Mesenchymal stem cell (in vitro differentiated cells and primary cell): Measurements from ENCODE around the gene TMEM14B.
A peak's percentile ranks its signal among the peaks of the same experiment; 100 is the strongest.

Source experiments
- DNase-seq: peaks from one replicate; pipeline ENCODE4 v3.0.0-alpha.2; 2013
- H2AFZ ChIP-seq: one replicate; pipeline ENCODE4 v1.6.1; 2013; ENCODE audit warnings: low read depth, mild to moderate bottlenecking, control low read depth, inconsistent platforms, low read length, moderate library complexity
- H2AK5ac ChIP-seq: 2 replicates; pipeline ENCODE4 v1.6.1; 2013; ENCODE audit warnings: low read length, moderate library complexity, mild to moderate bottlenecking, inconsistent platforms; ENCODE audit not compliant: severe bottlenecking
- H2BK120ac ChIP-seq: one replicate; pipeline ENCODE4 v1.6.1; 2013; ENCODE audit warnings: low read depth, mild to moderate bottlenecking, inconsistent platforms, low read length, moderate library complexity
- H2BK12ac ChIP-seq, 2 experiments: one replicate each; pipeline ENCODE4 v1.6.1; 2013; ENCODE audit warnings: inconsistent platforms in 2 of 2, low read length in 2 of 2, mild to moderate bottlenecking in 2 of 2, moderate library complexity in 2 of 2, control low read depth in 1 of 2
- H2BK15ac ChIP-seq: one replicate; pipeline ENCODE4 v1.6.1; 2013; ENCODE audit warnings: mild to moderate bottlenecking, low read depth, inconsistent platforms; ENCODE audit not compliant: poor library complexity, severe bottlenecking
- H2BK5ac ChIP-seq: 2 replicates; pipeline ENCODE4 v1.6.1; 2013; ENCODE audit warnings: low read depth, mild to moderate bottlenecking, low read length, control low read depth, inconsistent platforms; ENCODE audit not compliant: poor library complexity, severe bottlenecking
- H3K14ac ChIP-seq, 2 experiments: one replicate each; pipeline ENCODE4 v1.6.1; 2013; ENCODE audit warnings: inconsistent platforms in 2 of 2, low read length in 2 of 2, control low read depth in 1 of 2, mild to moderate bottlenecking in 1 of 2, moderate library complexity in 1 of 2
- H3K18ac ChIP-seq, 2 experiments: one replicate each; pipeline ENCODE4 v1.6.1; 2013; ENCODE audit warnings: inconsistent platforms in 2 of 2, low read length in 2 of 2, control low read depth in 1 of 2, low read depth in 1 of 2, mild to moderate bottlenecking in 1 of 2
- H3K23ac ChIP-seq, 2 experiments: one replicate each; pipeline ENCODE4 v1.6.1; 2013; ENCODE audit warnings: inconsistent platforms in 2 of 2, low read length in 2 of 2, mild to moderate bottlenecking in 2 of 2, moderate library complexity in 2 of 2, control low read depth in 1 of 2
- H3K27ac ChIP-seq: 2 replicates; pipeline ENCODE4 v1.5.1; 2013; ENCODE audit warnings: mild to moderate bottlenecking, moderate library complexity, low read length, control low read depth, inconsistent platforms; ENCODE audit not compliant: poor library complexity, severe bottlenecking
- H3K27me3 ChIP-seq, 2 experiments: 2 replicates each; pipeline versions ENCODE4 v1.6.1 to v1.7.0; 2013; ENCODE audit warnings: low read length in 2 of 2, mild to moderate bottlenecking in 2 of 2, moderate library complexity in 2 of 2, control low read depth in 1 of 2, inconsistent platforms in 1 of 2; ENCODE audit not compliant: control insufficient read depth in 1 of 2, insufficient read depth in 1 of 2
- H3K36me3 ChIP-seq, 2 experiments: 2 replicates each; pipeline versions ENCODE4 v1.6.1 to v1.7.0; 2013; ENCODE audit warnings: low read length in 2 of 2, control low read depth in 1 of 2, inconsistent platforms in 1 of 2, low read depth in 1 of 2, mild to moderate bottlenecking in 1 of 2; ENCODE audit not compliant: insufficient read depth in 2 of 2, control insufficient read depth in 1 of 2
- H3K4ac ChIP-seq, 2 experiments: one replicate each; pipeline ENCODE4 v1.6.1; 2013; ENCODE audit warnings: inconsistent platforms in 2 of 2, low read length in 2 of 2, mild to moderate bottlenecking in 2 of 2, moderate library complexity in 2 of 2, control low read depth in 1 of 2, low read depth in 1 of 2
- H3K4me1 ChIP-seq: 2 replicates; pipeline ENCODE4 v1.6.1; 2013; ENCODE audit warnings: low read depth, low read length, control low read depth; ENCODE audit not compliant: control insufficient read depth, insufficient read depth
- H3K4me2 ChIP-seq: 2 replicates; pipeline ENCODE4 v1.6.1; 2013; ENCODE audit warnings: low read length, mild to moderate bottlenecking, inconsistent platforms; ENCODE audit not compliant: poor library complexity, severe bottlenecking
- H3K4me3 ChIP-seq, 2 experiments: 2 replicates each; pipeline versions ENCODE4 v1.5.1 to v1.7.0; 2013; ENCODE audit warnings: low read length in 2 of 2, mild to moderate bottlenecking in 2 of 2, control low read depth in 1 of 2, low read depth in 1 of 2; ENCODE audit not compliant: insufficient read depth in 1 of 2
- H3K79me1 ChIP-seq: replicated peaks from 2 replicates; pipeline ENCODE4 v1.6.1; 2013; ENCODE audit warnings: mild to moderate bottlenecking, control low read depth, low read length, inconsistent platforms; ENCODE audit not compliant: poor library complexity, severe bottlenecking
- H3K9ac ChIP-seq: 2 replicates; pipeline ENCODE4 v1.7.0; 2013; ENCODE audit warnings: mild to moderate bottlenecking, low read length, moderate library complexity
- H3K9me3 ChIP-seq: 2 replicates; pipeline ENCODE4 v1.7.0; 2013; ENCODE audit warnings: mild to moderate bottlenecking, low read length; ENCODE audit not compliant: control insufficient read depth
- H4K8ac ChIP-seq: one replicate; pipeline ENCODE4 v1.6.1; 2013; ENCODE audit warnings: inconsistent platforms, mild to moderate bottlenecking, low read length, moderate library complexity
- H4K91ac ChIP-seq: one replicate; pipeline ENCODE4 v1.6.1; 2013; ENCODE audit warnings: mild to moderate bottlenecking, low read length, inconsistent platforms
- WGBS: methylation state at CpG from one replicate; pipeline ENCODE4 v1.1.7; 2013; ENCODE audit warnings: mixed read lengths; 5-methylcytosine and 5-hydroxymethylcytosine counted together

TMEM14B gene

DNA sequence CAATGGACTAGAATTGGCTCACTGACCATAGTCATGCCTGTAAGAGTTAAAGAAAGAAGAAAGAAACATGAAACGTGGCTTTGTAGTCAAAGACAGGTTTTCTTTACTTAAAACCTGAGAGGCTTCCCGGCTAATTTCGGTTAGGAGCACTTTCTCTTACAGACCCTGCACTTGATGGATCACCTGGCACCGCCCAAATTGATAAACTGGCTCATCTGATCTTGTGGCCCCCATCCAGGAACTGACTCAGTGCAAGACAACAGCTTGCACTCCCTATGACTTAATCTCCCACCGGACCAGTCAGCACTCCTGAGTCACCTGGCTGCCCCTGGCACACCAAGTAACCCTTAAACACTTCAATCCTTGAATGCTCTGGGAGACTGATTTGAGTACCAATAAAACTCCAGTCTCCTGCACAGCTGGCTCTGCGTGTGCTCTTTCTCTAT lies 12.3 kb downstream of the TMEM14B start:
- Histone ChIP-seq H3K9me3 (no peaks in the 10 kb centered on the region), H2BK12ac (no peak overlapping the region), H4K91ac (no peak overlapping the region), H4K8ac (no peak overlapping the region), H3K36me3 (peaks cover 16 to 31% of the 10 kb centered on the region in 2 experiments), H2AK5ac (peak overlapping the region; percentile 47), H2BK5ac (no peak overlapping the region), H3K18ac (no peak overlapping the region), H3K27ac (peak overlapping the region; percentile 85), H3K79me1 (peaks cover 29% of the 10 kb centered on the region), H3K4me2 (no peak overlapping the region), H3K4ac (no peak overlapping the region), H3K4me1 (peaks cover 10% of the 10 kb centered on the region), H3K14ac (no peak overlapping the region), H2BK120ac (no peak overlapping the region), H3K4me3 (peak overlapping the region in 1 of 2 experiments; percentile 56), H2AFZ (no peak overlapping the region), H2BK15ac (no peak overlapping the region), H3K27me3 (no peaks in the 10 kb centered on the region), H3K23ac (no peak overlapping the region), H3K9ac (peak overlapping the region; percentile 65)
- 67% methylated on average over 6 of the region's 6 CpGs for WGBS
- peak; percentile 61 for DNase-seq

DNA sequence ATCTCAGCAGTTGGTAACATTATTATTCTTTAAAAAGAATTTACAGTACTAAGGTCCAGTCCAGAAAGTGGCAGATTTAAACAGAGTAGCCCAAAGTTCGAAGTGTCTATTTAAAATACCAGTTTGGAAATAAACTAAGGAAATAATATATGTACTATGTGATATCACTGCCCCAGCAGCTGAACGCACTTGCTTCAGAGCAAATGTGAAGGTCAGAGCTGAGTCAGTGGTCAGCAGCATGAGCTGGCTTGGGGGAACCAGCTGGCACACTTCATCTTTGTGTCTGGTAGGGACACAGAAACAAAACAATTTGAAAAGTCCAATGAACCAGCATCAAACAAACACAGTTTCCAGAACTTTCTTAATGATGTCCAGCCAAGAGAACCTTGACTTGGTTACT lies 15.4 kb downstream of the TMEM14B start:
- Histone ChIP-seq H3K36me3 (peaks cover 9 to 10% of the 10 kb centered on the region in 2 experiments), H2BK15ac (no peak overlapping the region), H3K18ac (no peak overlapping the region), H2AK5ac (no peak overlapping the region), H3K27me3 (no peaks in the 10 kb centered on the region), H3K14ac (no peak overlapping the region), H3K4me1 (peaks cover 10% of the 10 kb centered on the region), H4K91ac (no peak overlapping the region), H3K4me3 (no peak overlapping the region), H2BK120ac (no peak overlapping the region), H3K4ac (no peak overlapping the region), H3K9me3 (no peaks in the 10 kb centered on the region), H3K4me2 (no peak overlapping the region), H2AFZ (no peak overlapping the region), H3K27ac (no peak overlapping the region), H2BK12ac (no peak overlapping the region), H3K79me1 (peaks cover 19% of the 10 kb centered on the region), H2BK5ac (no peak overlapping the region), H3K9ac (no peak overlapping the region), H3K23ac (no peak overlapping the region), H4K8ac (no peak overlapping the region)
- WGBS, result 50% methylated on average over 1 of the region's 2 CpGs
- peak; percentile 72 for DNase-seq

DNA sequence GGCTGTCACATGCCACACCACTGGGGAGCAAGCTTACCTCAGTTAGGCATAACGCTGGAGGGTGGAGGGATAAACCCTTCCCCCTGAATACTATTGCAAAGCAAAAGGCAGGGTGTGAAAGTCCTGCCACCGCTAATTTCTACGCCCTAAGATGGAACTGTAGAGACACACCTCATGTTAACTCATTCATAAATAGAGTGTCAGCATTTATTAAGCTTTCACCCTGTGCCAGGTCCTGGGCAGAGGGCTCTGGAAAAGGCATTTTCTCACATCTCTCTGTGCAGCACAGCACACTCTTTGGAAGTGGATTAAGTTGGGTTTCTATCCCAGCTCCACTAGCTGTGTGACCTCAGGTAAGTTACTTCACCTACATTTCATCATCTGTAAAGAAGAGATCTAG lies 21.8 kb downstream of the TMEM14B start:
- Histone ChIP-seq H3K14ac (no peak overlapping the region), H3K23ac (no peak overlapping the region), H3K36me3 (peaks cover 12 to 35% of the 10 kb centered on the region in 2 experiments), H2BK5ac (no peak overlapping the region), H2BK12ac (no peak overlapping the region), H3K4me3 (no peak overlapping the region), H2BK15ac (no peak overlapping the region), H3K4ac (no peak overlapping the region), H2AFZ (no peak overlapping the region), H2AK5ac (no peak overlapping the region), H2BK120ac (no peak overlapping the region), H3K4me1 (no peaks in the 10 kb centered on the region), H3K9ac (no peak overlapping the region), H3K18ac (no peak overlapping the region), H3K4me2 (no peak overlapping the region), H3K27ac (no peak overlapping the region), H4K8ac (no peak overlapping the region), H3K79me1 (peaks cover 8% of the 10 kb centered on the region), H3K27me3 (no peaks in the 10 kb centered on the region), H3K9me3 (no peaks in the 10 kb centered on the region), H4K91ac (no peak overlapping the region)
- no peak for DNase-seq
- 90% methylated on average over 3 of the region's 3 CpGs for WGBS

DNA sequence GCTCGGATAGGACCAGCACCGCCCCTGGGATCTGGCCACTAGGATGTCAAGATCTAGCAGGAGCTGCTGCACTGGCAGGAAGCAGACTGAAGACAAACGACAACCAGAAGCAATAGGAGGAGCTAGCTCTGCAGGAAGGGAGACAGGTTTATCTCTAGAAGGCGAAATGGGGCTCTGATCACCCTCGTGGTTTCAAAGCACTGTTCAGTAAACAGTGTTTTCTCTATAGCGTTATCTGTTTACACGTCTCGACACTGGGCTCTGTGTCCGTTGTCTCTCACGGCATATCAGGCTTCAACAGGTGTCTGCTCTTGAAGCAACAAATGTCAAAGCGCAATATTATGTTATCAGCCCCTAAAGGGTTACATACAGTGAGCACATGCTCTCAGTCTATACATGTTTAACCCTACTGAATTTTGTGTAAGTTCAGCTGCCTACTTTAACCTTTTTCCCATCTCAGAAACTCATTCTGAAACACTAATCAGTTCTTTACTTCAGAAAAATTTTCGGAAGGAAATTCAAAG lies 23.8 kb downstream of the TMEM14B start:
- Histone ChIP-seq H3K27ac (no peak overlapping the region), H3K4me2 (no peak overlapping the region), H3K4me3 (no peak overlapping the region), H3K27me3 (no peaks in the 10 kb centered on the region), H2BK120ac (no peak overlapping the region), H2AFZ (peak overlapping the region; percentile 18), H3K36me3 (peaks cover 15 to 46% of the 10 kb centered on the region in 2 experiments), H2BK15ac (no peak overlapping the region), H3K14ac (no peak overlapping the region), H3K18ac (no peak overlapping the region), H3K4me1 (no peaks in the 10 kb centered on the region), H2AK5ac (no peak overlapping the region), H4K8ac (no peak overlapping the region), H2BK5ac (no peak overlapping the region), H2BK12ac (no peak overlapping the region), H3K23ac (no peak overlapping the region), H3K4ac (no peak overlapping the region), H3K79me1 (peaks cover 5% of the 10 kb centered on the region), H3K9me3 (no peaks in the 10 kb centered on the region), H4K91ac (no peak overlapping the region), H3K9ac (no peak overlapping the region)
- no peak for DNase-seq
- WGBS, result 71% methylated on average over 12 of the region's 12 CpGs
